ENCODE measurements around the gene CIDEA. TPM values are rescaled to one million over a fixed set of nuclear protein-coding genes. Genes with fewer than 3 reads are reported as not detected.

CIDEA gene
- total and polyA plus RNA-seq, 2 donors from 2014 or later: not detected

GRCh38 chr18:12255626-12256026, 1.5 kb downstream of the CIDEA start:
- FAIRE-seq (no peak), DNase-seq (no peak)
- H3K4me1 ChIP-seq (ENCODE audit: control insufficient read depth in 2 of 3, insufficient read depth in 2 of 3, low read depth in 1 of 3, low read length in 3 of 3): peaks cover 0 to 7% (median 0%) of the 10 kb centered on the region in 3 donors
- no peak overlapping the region for H3K4me3 ChIP-seq (ENCODE audit: low read length in 3 of 3)
- TF ChIP-seq, protein P1, sequence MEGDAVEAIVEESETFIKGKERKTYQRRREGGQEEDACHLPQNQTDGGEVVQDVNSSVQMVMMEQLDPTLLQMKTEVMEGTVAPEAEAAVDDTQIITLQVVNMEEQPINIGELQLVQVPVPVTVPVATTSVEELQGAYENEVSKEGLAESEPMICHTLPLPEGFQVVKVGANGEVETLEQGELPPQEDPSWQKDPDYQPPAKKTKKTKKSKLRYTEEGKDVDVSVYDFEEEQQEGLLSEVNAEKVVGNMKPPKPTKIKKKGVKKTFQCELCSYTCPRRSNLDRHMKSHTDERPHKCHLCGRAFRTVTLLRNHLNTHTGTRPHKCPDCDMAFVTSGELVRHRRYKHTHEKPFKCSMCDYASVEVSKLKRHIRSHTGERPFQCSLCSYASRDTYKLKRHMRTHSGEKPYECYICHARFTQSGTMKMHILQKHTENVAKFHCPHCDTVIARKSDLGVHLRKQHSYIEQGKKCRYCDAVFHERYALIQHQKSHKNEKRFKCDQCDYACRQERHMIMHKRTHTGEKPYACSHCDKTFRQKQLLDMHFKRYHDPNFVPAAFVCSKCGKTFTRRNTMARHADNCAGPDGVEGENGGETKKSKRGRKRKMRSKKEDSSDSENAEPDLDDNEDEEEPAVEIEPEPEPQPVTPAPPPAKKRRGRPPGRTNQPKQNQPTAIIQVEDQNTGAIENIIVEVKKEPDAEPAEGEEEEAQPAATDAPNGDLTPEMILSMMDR (IDR thresholded peaks at IDR 0.05; ENCODE audit: borderline replicate concordance, extremely low read depth, insufficient read depth): no peak
- intact Hi-C loops (cut with DNase I): no loop called here
- no peak overlapping the region for H3K27ac ChIP-seq (ENCODE audit: low read depth in 2 of 2, low read length in 2 of 2)
- peaks cover 23% of the 10 kb centered on the region for H3K27me3 ChIP-seq (ENCODE audit: control insufficient read depth, insufficient read depth, low read length)
- no peaks in the 10 kb centered on the region for H3K9me3 ChIP-seq (ENCODE audit: control insufficient read depth in 2 of 3, insufficient read depth in 1 of 3, low read length in 3 of 3)
- no peaks in the 10 kb centered on the region for H3K36me3 ChIP-seq (ENCODE audit: control insufficient read depth in 2 of 3, insufficient read depth in 3 of 3, low read length in 3 of 3)
- no peak overlapping the region for H3K9ac ChIP-seq (ENCODE audit: low read length in 3 of 3)

- Histone ChIP-seq H3K9me3 (ENCODE audit: control insufficient read depth in 2 of 3, insufficient read depth in 1 of 3, low read length in 3 of 3) (no peaks in the 10 kb centered on the region), H3K9ac (ENCODE audit: low read length in 3 of 3) (no peak overlapping the region), H3K4me3 (ENCODE audit: low read length in 3 of 3) (no peak overlapping the region), H3K4me1 (ENCODE audit: control insufficient read depth in 2 of 3, insufficient read depth in 2 of 3, low read depth in 1 of 3, low read length in 3 of 3) (peaks cover 0 to 7% (median 0%) of the 10 kb centered on the region in 3 donors), H3K36me3 (ENCODE audit: control insufficient read depth in 2 of 3, insufficient read depth in 3 of 3, low read length in 3 of 3) (no peaks in the 10 kb centered on the region), H3K27ac (ENCODE audit: low read depth in 2 of 2, low read length in 2 of 2) (no peak overlapping the region), H3K27me3 (ENCODE audit: control insufficient read depth, insufficient read depth, low read length) (peaks cover 23% of the 10 kb centered on the region)
- intact Hi-C loops (cut with DNase I): no loop called here
- FAIRE-seq (no peak), DNase-seq (no peak)
- TF ChIP-seq, protein P1 (IDR thresholded peaks at IDR 0.05; ENCODE audit: borderline replicate concordance, extremely low read depth, insufficient read depth): no peak
These were observed 2.8 kb downstream of the CIDEA start for GRCh38 chr18:12256951-12257350.

GRCh38 chr18:12257996-12258718, 4.0 kb downstream of the CIDEA start:
- Histone ChIP-seq H3K27me3 (ENCODE audit: control insufficient read depth, insufficient read depth, low read length) (peaks cover 18% of the 10 kb centered on the region), H3K36me3 (ENCODE audit: control insufficient read depth in 2 of 3, insufficient read depth in 3 of 3, low read length in 3 of 3) (no peaks in the 10 kb centered on the region), H3K4me3 (ENCODE audit: low read length in 3 of 3) (no peak overlapping the region), H3K9ac (ENCODE audit: low read length in 3 of 3) (no peak overlapping the region), H3K27ac (ENCODE audit: low read depth in 2 of 2, low read length in 2 of 2) (no peak overlapping the region), H3K4me1 (ENCODE audit: control insufficient read depth in 2 of 3, insufficient read depth in 2 of 3, low read depth in 1 of 3, low read length in 3 of 3) (peaks cover 0 to 7% (median 0%) of the 10 kb centered on the region in 3 donors), H3K9me3 (ENCODE audit: control insufficient read depth in 2 of 3, insufficient read depth in 1 of 3, low read length in 3 of 3) (no peaks in the 10 kb centered on the region)
- TF ChIP-seq, protein P1 (IDR thresholded peaks at IDR 0.05; ENCODE audit: borderline replicate concordance, extremely low read depth, insufficient read depth): no peak
- no peak for FAIRE-seq
- peak in 1 of 5 donors; percentile 17 for DNase-seq
- intact Hi-C loops (cut with DNase I): no loop called here
